ENCODE results near the gene GRB7. TPM values are rescaled to one million over a fixed set of nuclear protein-coding genes. Genes with fewer than 3 reads are reported as not detected.
A peak's percentile ranks its signal among the peaks of the same experiment; 100 is the strongest.
"Not testable (repeated sequence)": the region's sequence is repeated elsewhere in the genome, so short reads cannot be mapped to it uniquely, and the experiment has no call there.

Gene GRB7
- total and polyA plus RNA-seq, 10 donors: 0.04 to 1.9 (median 0.51) TPM; not detected in 1

DNA sequence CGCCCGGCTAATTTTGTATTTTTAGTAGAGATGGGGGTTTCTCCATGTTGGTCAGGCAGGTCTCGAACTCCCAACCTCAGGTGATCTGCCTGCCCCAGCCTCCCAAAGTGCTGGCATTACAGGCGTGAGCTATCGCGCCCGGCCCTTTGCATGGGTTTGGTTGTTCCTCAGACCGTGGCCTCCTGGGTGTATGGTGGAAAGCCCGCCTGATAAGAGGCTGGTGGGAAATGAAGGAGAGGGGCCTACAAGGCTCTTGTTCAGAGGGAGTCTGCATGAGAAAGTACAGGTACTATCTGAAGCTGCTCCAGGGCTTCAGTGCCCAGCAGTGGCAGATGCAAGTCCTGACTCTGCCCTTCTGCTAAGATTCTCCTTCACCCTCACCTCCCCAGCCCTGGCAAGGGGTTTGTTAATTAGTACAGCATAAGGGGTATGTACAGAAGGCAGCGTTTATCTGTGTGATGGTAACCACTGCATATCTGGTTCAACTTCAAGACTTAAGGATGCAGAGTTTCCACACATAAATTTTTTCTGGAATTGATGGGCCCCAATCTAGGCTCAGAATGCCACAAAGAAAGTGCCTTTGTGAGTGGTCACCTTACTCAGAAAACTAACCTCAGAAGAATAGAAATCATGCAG, 24.2 kb downstream of the GRB7 start:
- Histone ChIP-seq H3K9me3 (no peaks in the 10 kb centered on the region), H3K27me3 (replicated peaks in 1 of 7) (no peaks in the 10 kb centered on the region), H3K4me3 (no peak overlapping the region), H3K4me1 (peaks cover 24 to 100% (median 55%) of the 10 kb centered on the region in 6 donors), H3K36me3 (peaks cover 0 to 64% (median 30%) of the 10 kb centered on the region in 6 donors), H3K27ac (peak overlapping the region in 3 of 8 donors; percentile 3 to 92 (median 33))
- 90 to 94% (median 91%) methylated on average over 10 of the region's 10 CpGs for WGBS, 5 donors
- DNase-seq: no peak
- peak; percentile 36 to 44 (median 41) for TF ChIP-seq POLR2AphosphoS5 (IDR thresholded peaks at IDR 0.05)
- TF ChIP-seq, protein P1, sequence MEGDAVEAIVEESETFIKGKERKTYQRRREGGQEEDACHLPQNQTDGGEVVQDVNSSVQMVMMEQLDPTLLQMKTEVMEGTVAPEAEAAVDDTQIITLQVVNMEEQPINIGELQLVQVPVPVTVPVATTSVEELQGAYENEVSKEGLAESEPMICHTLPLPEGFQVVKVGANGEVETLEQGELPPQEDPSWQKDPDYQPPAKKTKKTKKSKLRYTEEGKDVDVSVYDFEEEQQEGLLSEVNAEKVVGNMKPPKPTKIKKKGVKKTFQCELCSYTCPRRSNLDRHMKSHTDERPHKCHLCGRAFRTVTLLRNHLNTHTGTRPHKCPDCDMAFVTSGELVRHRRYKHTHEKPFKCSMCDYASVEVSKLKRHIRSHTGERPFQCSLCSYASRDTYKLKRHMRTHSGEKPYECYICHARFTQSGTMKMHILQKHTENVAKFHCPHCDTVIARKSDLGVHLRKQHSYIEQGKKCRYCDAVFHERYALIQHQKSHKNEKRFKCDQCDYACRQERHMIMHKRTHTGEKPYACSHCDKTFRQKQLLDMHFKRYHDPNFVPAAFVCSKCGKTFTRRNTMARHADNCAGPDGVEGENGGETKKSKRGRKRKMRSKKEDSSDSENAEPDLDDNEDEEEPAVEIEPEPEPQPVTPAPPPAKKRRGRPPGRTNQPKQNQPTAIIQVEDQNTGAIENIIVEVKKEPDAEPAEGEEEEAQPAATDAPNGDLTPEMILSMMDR (IDR thresholded peaks at IDR 0.05 in 8 of 11, conservative IDR thresholded peaks at IDR 0.05 in 3 of 11): no peak
- intact Hi-C loops (cut with DNase I; ENCODE audit: low total_unique reads): no loop called here

DNA sequence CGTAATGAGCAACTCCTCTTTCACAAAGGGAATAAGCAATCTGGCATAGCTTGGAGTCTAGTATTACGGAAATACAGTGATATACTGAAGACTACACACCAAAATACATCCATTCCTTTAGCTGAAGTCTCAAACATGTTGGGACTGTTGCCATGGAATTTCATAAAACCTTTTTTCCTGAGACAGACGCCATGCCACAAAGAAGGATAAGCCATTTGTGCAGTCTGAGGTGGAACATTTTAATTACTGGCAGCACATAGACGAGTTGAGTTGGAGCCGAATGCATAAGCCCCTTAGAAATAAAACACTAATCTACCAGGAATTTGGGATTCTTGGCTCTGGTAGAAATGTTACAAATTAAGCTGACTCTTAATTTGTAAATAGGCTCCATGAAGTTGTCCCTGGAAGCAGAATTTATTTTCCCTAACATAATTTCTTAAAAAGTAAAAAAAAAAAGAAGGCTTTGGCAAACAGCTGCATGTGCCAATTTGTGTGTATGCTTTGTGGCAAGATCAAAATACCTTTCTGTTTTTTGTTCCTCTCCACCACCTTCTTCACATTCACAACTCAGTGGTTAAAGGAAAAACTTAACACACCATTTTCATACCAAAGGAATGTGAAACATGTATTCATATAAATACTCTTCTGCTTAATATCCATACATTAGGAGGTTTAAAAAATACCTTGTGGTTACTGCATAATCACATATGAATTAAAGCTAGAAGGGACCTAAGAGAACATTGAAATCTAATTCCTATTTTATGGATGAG, 25.5 kb downstream of the GRB7 start:
- intact Hi-C loops (cut with DNase I; ENCODE audit: low total_unique reads): no loop called here
- Histone ChIP-seq H3K27me3 (replicated peaks in 1 of 7) (no peaks in the 10 kb centered on the region), H3K4me1 (peaks cover 13 to 100% (median 55%) of the 10 kb centered on the region in 6 donors), H3K9me3 (no peaks in the 10 kb centered on the region), H3K4me3 (no peak overlapping the region), H3K36me3 (peaks cover 0 to 70% (median 30%) of the 10 kb centered on the region in 6 donors), H3K27ac (peak overlapping the region in 3 of 8 donors; percentile 41 to 92 (median 88))
- 72 to 85% (median 82%) methylated on average over 5 of the region's 5 CpGs for WGBS, 5 donors
- no peak for DNase-seq
- no peak for TF ChIP-seq POLR2AphosphoS5 (IDR thresholded peaks at IDR 0.05)

DNA sequence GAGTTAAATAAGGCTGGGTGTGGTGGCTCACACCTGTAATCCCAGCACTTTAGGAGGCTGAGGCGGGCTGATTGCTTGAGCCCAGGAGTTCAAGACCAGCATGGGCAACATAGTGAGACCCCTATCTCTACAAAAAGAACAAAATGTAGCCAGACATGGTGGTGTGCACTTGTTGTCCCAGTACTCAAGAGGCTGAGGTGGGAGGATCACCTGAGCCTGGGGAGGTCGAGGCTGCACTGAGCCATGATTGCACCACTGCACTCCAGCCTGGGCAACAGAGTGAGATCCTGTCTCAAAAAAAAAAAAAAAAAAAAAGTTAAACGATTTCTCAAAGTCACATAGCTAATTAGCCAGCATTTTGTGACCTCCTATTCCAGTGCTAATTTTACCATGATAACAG, 26.4 kb downstream of the GRB7 start:
- Histone ChIP-seq H3K36me3 (peaks cover 0 to 79% (median 30%) of the 10 kb centered on the region in 6 donors), H3K27ac (peak overlapping the region in 3 of 8 donors; percentile 23 to 92 (median 88)), H3K4me1 (peaks cover 16 to 100% (median 55%) of the 10 kb centered on the region in 6 donors)
- 67 to 87% (median 77%) methylated on average over 3 of the region's 3 CpGs for WGBS, 5 donors
- H3K27me3 ChIP-seq (replicated peaks in 1 of 7); intact Hi-C loops (cut with DNase I; ENCODE audit: low total_unique reads); DNase-seq; H3K9me3 ChIP-seq; H3K4me3 ChIP-seq: not testable (repeated sequence)
- peak in 1 of 3 donors; percentile 19 for TF ChIP-seq POLR2AphosphoS5 (IDR thresholded peaks at IDR 0.05)

DNA sequence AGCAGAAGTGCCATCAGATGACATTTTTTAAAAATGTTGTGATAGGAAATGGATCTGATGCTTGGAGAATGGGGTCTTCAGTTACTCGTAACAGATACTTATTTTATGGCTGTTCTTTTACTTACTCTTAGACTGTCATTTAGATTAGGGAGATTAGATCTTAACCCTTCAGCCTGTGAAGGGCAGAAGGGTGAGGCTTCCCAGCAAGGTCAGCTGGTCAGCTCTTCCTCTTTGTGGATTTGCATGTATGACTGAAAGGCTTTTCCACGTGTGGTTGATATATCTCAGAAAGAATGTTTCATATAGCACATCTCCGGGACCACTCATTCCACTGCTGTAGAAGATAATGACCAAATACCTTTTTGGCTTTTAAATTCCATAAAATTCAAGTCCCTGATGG, 27.4 kb downstream of the GRB7 start:
- TF ChIP-seq POLR2AphosphoS5 (IDR thresholded peaks at IDR 0.05) (no peak), POLR2A (IDR thresholded peaks at IDR 0.05) (no peak)
- TF ChIP-seq, protein P1 (IDR thresholded peaks at IDR 0.05 in 8 of 11, conservative IDR thresholded peaks at IDR 0.05 in 3 of 11): no peak
- H3K4me3 ChIP-seq: no peak overlapping the region
- intact Hi-C loops (cut with DNase I; ENCODE audit: low total_unique reads): no loop called here
- H3K36me3 ChIP-seq: peaks cover 0 to 86% (median 30%) of the 10 kb centered on the region in 6 donors
- H3K27ac ChIP-seq: peak overlapping the region in 4 of 8 donors; percentile 23 to 92 (median 56)
- no peaks in the 10 kb centered on the region for H3K27me3 ChIP-seq (replicated peaks in 1 of 7)
- H3K4me1 ChIP-seq: peaks cover 16 to 100% (median 57%) of the 10 kb centered on the region in 6 donors
- no peak for DNase-seq
- 38 to 64% (median 52%) methylated on average over 3 of the region's 3 CpGs for WGBS, 5 donors
- no peaks in the 10 kb centered on the region for H3K9me3 ChIP-seq

DNA sequence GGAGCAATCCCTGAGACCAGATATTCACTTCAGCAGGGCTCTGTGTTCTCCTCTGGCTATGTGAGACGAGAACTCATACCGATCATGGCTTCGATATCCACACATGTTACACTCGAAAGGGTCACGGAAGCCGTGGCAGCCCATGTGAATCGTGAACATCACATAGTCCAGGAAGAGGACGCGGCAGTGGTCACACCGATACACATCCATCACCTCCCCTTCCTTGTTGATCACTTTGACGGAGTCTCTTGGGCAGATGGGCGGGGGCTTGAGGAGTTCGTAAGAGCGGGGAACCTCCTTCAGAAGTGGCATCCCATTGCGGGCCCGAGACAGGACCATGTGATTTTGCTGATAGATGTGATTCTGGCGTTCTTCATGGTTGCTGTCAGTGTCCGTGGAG, 28.0 kb downstream of the GRB7 start:
- DNase-seq: no peak
- TF ChIP-seq POLR2A (IDR thresholded peaks at IDR 0.05): no peak
- TF ChIP-seq, protein P1 (IDR thresholded peaks at IDR 0.05 in 8 of 11, conservative IDR thresholded peaks at IDR 0.05 in 3 of 11): no peak
- peak in 2 of 3 donors; percentile 34 to 60 for TF ChIP-seq POLR2AphosphoS5 (IDR thresholded peaks at IDR 0.05)
- Histone ChIP-seq H3K4me1 (peaks cover 19 to 100% (median 63%) of the 10 kb centered on the region in 6 donors), H3K36me3 (peaks cover 0 to 84% (median 30%) of the 10 kb centered on the region in 6 donors), H3K9me3 (no peaks in the 10 kb centered on the region), H3K27ac (peak overlapping the region in 3 of 8 donors; percentile 22 to 92 (median 88)), H3K27me3 (replicated peaks in 1 of 7) (no peaks in the 10 kb centered on the region), H3K4me3 (peak overlapping the region in 1 of 8 donors; percentile 22)
- intact Hi-C loops (cut with DNase I; ENCODE audit: low total_unique reads): no loop called here
- 87 to 92% (median 90%) methylated on average over 18 of the region's 18 CpGs for WGBS, 5 donors

Data from spleen (tissue), 11 donors.